LHCN-M2 (cell line): ENCODE data around the gene RPS3. TPM values are rescaled to one million over a fixed set of nuclear protein-coding genes. Genes with fewer than 3 reads are reported as not detected.

Experiments
- total RNA-seq: library from RNA; depleted of rRNA; stranded (reverse); fragments of >200 nt; gene quantifications from 2 replicates; pipeline ENCODE4 v1.2.3, GENCODE V29; 2014; rRNA removed

The RPS3 gene
- total RNA-seq, 1 experiment from 2014 or later: 996 TPM

Other genes starting within 250 kb of the RPS3 start
- not detected in 2 replicates for gene SLCO2B1, start 248.4 kb upstream of the RPS3 start, total RNA-seq
- not detected in 2 replicates for gene TPBGL, start 158.7 kb upstream of the RPS3 start, total RNA-seq
- 16.7 and 22.4 TPM in 2 replicates for gene ARRB1, start 47.9 kb upstream of the RPS3 start, total RNA-seq
- gene KLHL35, start 33.7 kb downstream of the RPS3 start, total RNA-seq: 5.7 and 10.1 TPM in 2 replicates
- gene GDPD5, start 126.4 kb downstream of the RPS3 start, total RNA-seq: 1.3 and 1.6 TPM in 2 replicates
- gene SERPINH1, start 162.7 kb downstream of the RPS3 start, total RNA-seq: 419 and 495 TPM in 2 replicates